ENCODE results near the gene ZNF521.

Gene ZNF521

GRCh38 chr18:25256439-25256838 lies 95.5 kb downstream of the ZNF521 start:
- TF ChIP-seq POLR2A (IDR thresholded peaks at IDR 0.05; ENCODE audit: extremely low read depth, insufficient read length) (no peak), CTCF (IDR thresholded peaks at IDR 0.05; ENCODE audit: low read depth, low read length) (no peak), MAX (IDR thresholded peaks at IDR 0.05; ENCODE audit: low read depth, low read length) (no peak)
- DNase-seq (ENCODE audit: low read depth) = no peak
- H3K4me3 ChIP-seq (ENCODE audit: low read depth, low read length) = no peak overlapping the region

- DNase-seq (ENCODE audit: low read depth) = no peak
- no peak overlapping the region for H3K4me3 ChIP-seq (ENCODE audit: low read depth, low read length)
- TF ChIP-seq POLR2A (IDR thresholded peaks at IDR 0.05; ENCODE audit: extremely low read depth, insufficient read length) (no peak), MAX (IDR thresholded peaks at IDR 0.05; ENCODE audit: low read depth, low read length) (no peak), CTCF (IDR thresholded peaks at IDR 0.05; ENCODE audit: low read depth, low read length) (no peak), MYC (IDR thresholded peaks at IDR 0.05; ENCODE audit: low read depth, low read length) (no peak)
Observed at GRCh38 chr18:25253779-25254178, 98.2 kb downstream of the ZNF521 start.

GRCh38 chr18:25253136-25253535 lies 98.8 kb downstream of the ZNF521 start:
- no peak overlapping the region for H3K4me3 ChIP-seq (ENCODE audit: low read depth, low read length)
- no peak for TF ChIP-seq CTCF (IDR thresholded peaks at IDR 0.05; ENCODE audit: low read depth, low read length)
- no peak for TF ChIP-seq MYC (IDR thresholded peaks at IDR 0.05; ENCODE audit: low read depth, low read length)
- no peak for TF ChIP-seq MAX (IDR thresholded peaks at IDR 0.05; ENCODE audit: low read depth, low read length)
- no peak for TF ChIP-seq POLR2A (IDR thresholded peaks at IDR 0.05; ENCODE audit: extremely low read depth, insufficient read length)

GRCh38 chr18:25251068-25251467 lies 100.9 kb downstream of the ZNF521 start:
- H3K4me3 ChIP-seq (ENCODE audit: low read depth, low read length) = no peak overlapping the region
- TF ChIP-seq CTCF (IDR thresholded peaks at IDR 0.05; ENCODE audit: low read depth, low read length) (no peak), MAX (IDR thresholded peaks at IDR 0.05; ENCODE audit: low read depth, low read length) (no peak), MYC (IDR thresholded peaks at IDR 0.05; ENCODE audit: low read depth, low read length) (no peak), POLR2A (IDR thresholded peaks at IDR 0.05; ENCODE audit: extremely low read depth, insufficient read length) (no peak)
- DNase-seq (ENCODE audit: low read depth) = no peak

More at GRCh38 chr18:25253136-25253535, 98.8 kb downstream of the ZNF521 start:
- DNase-seq (ENCODE audit: low read depth) = no peak

- H3K4me3 ChIP-seq (ENCODE audit: low read depth, low read length) = no peak overlapping the region
- no peak for TF ChIP-seq CTCF (IDR thresholded peaks at IDR 0.05; ENCODE audit: low read depth, low read length)
- no peak for DNase-seq (ENCODE audit: low read depth)
Observed at GRCh38 chr18:25250474-25250851, 101.5 kb downstream of the ZNF521 start.

GRCh38 chr18:25248755-25249154 lies 103.2 kb downstream of the ZNF521 start:
- no peak for DNase-seq (ENCODE audit: low read depth)
- TF ChIP-seq MAX (IDR thresholded peaks at IDR 0.05; ENCODE audit: low read depth, low read length) = no peak
- no peak for TF ChIP-seq CTCF (IDR thresholded peaks at IDR 0.05; ENCODE audit: low read depth, low read length)
- TF ChIP-seq POLR2A (IDR thresholded peaks at IDR 0.05; ENCODE audit: extremely low read depth, insufficient read length) = no peak
- no peak for TF ChIP-seq MYC (IDR thresholded peaks at IDR 0.05; ENCODE audit: low read depth, low read length)
- no peak overlapping the region for H3K4me3 ChIP-seq (ENCODE audit: low read depth, low read length)
